A549 (cell line): ENCODE measurements around the gene ANKFN1. TPM values are rescaled to one million over a fixed set of nuclear protein-coding genes. Genes with fewer than 3 reads are reported as not detected.

ENCODE experiments used
- ATAC-seq, 2 experiments: fragments of 200-7000 bp in 1 of 2; fragments of >200 bp in 1 of 2; cut with Nextera tagmentation in 1 of 2; cut with Tn5 transposase in 1 of 2; 3 replicates each; pipeline versions ENCODE4 v1.8.0 to v1.9.1; 2018 to 2020; ENCODE audit warnings: mild to moderate bottlenecking in 1 of 2, moderate library complexity in 1 of 2
- CTCF ChIA-PET: fragments of 300-600 bp; sonication (Branson Sonifier 250); formaldehyde crosslinking; extraction: SDS; loops from one replicate; lab custom pipeline; 2021; ENCODE audit warnings: antibody characterized with exemption, inconsistent platforms; lab: Yijun Ruan, JAX
- POLR2A ChIA-PET: fragments of 350-600 bp; formaldehyde crosslinking; extraction: SDS; loops from one replicate; lab custom pipeline; 2021; ENCODE audit warnings: antibody characterized with exemption, inconsistent platforms; lab: Yijun Ruan, JAX
- DNase-seq, 2 experiments: peaks; one replicate each; pipeline versions ENCODE4 v3.0.0 to v3.0.0-alpha.2; 2011 to 2016; ENCODE audit warnings: low read depth in 1 of 2, low spot score in 1 of 2
- FAIRE-seq: peaks from 2 replicates; lab custom pipeline; 2011; peaks lifted over from hg19 to GRCh38; lab: Jason Lieb, UNC
- H3K27ac ChIP-seq, 2 experiments: fragments of >200 bp; sonication (Bioruptor Twin); formaldehyde crosslinking; 3 replicates each; pipeline ENCODE4 v1.5.1; 2016 to 2017
- H3K4me1 ChIP-seq: fragments of >200 bp; sonication (Bioruptor Twin); formaldehyde crosslinking; 3 replicates; pipeline ENCODE4 v1.6.1; 2016
- H3K4me2 ChIP-seq: fragments of >200 bp; sonication (Bioruptor Twin); formaldehyde crosslinking; 3 replicates; pipeline ENCODE4 v1.6.1; 2016
- H3K4me3 ChIP-seq: fragments of >200 bp; sonication (Bioruptor Twin); formaldehyde crosslinking; 3 replicates; pipeline ENCODE4 v1.5.1; 2016
- H3K9me3 ChIP-seq: fragments of >200 bp; sonication (Bioruptor Twin); formaldehyde crosslinking; 3 replicates; pipeline ENCODE4 v1.6.1; 2016
- ATOH8 ChIP-seq: fragments of 250-450 bp; sonication (Bioruptor Pico); IDR thresholded peaks from 2 replicates; pipeline ENCODE4 v1.5.0; 2020; ENCODE audit warnings: low read depth, mild to moderate bottlenecking, moderate library complexity
- CBX2 ChIP-seq: fragments of 200-600 bp; sonication (generic); IDR thresholded peaks from 2 replicates; pipeline ENCODE4 v1.6.1; 2016; ENCODE audit warnings: low read depth, mild to moderate bottlenecking, borderline replicate concordance
- CHD2 ChIP-seq: fragments of 150-350 bp; IDR thresholded peaks from 2 replicates; pipeline ENCODE4 v1.6.1; 2014; ENCODE audit warnings: low read length; ENCODE audit not compliant: partially characterized antibody
- CHD4 ChIP-seq: fragments of 200-600 bp; sonication (generic); IDR thresholded peaks from 2 replicates; pipeline ENCODE4 v1.6.1; 2016; ENCODE audit warnings: antibody characterized with exemption, mild to moderate bottlenecking, borderline replicate concordance
- EHMT2 ChIP-seq: fragments of 200-600 bp; sonication (generic); IDR thresholded peaks from 2 replicates; pipeline ENCODE4 v1.6.1; 2016; ENCODE audit warnings: antibody characterized with exemption, low read depth, mild to moderate bottlenecking, moderate library complexity
- EP300 ChIP-seq, 2 experiments: fragments of >200 bp; sonication (Bioruptor Twin); formaldehyde crosslinking; IDR thresholded peaks; 2 replicates in 1 of 2; 3 replicates in 1 of 2; pipeline ENCODE4 v1.6.1; 2016 to 2017
- GATA3 ChIP-seq: IDR thresholded peaks from 2 replicates; pipeline ENCODE4 v1.6.1; 2012; ENCODE audit warnings: borderline replicate concordance
- HEYL ChIP-seq: fragments of 250-450 bp; sonication (Bioruptor Pico); IDR thresholded peaks from 2 replicates; pipeline ENCODE4 v1.8.0; 2021; ENCODE audit warnings: mild to moderate bottlenecking, moderate library complexity
- HOXA7 ChIP-seq: fragments of 250-450 bp; sonication (Bioruptor Pico); IDR thresholded peaks from 2 replicates; pipeline ENCODE4 v1.5.0; 2020; ENCODE audit warnings: mild to moderate bottlenecking, moderate library complexity
- JUN ChIP-seq, 2 experiments: fragments of >200 bp; sonication (Bioruptor Twin); formaldehyde crosslinking; IDR thresholded peaks; 2 replicates in 1 of 2; 3 replicates in 1 of 2; pipeline ENCODE4 v1.6.1; 2016 to 2017
- JUNB ChIP-seq: fragments of >200 bp; sonication (Bioruptor Twin); formaldehyde crosslinking; IDR thresholded peaks from 2 replicates; pipeline ENCODE4 v1.6.1; 2016
- MAZ ChIP-seq: fragments of 150-350 bp; IDR thresholded peaks from 2 replicates; pipeline ENCODE4 v1.6.1; 2014; ENCODE audit warnings: antibody characterized with exemption, low read depth, low read length, borderline replicate concordance
- MYC ChIP-seq: IDR thresholded peaks from 2 replicates; pipeline ENCODE4 v1.6.1; 2012; ENCODE audit warnings: mild to moderate bottlenecking, inconsistent platforms, low read length, improper control_type of control experiment, borderline replicate concordance
- NPAS2 ChIP-seq: fragments of 250-450 bp; sonication (Bioruptor Pico); IDR thresholded peaks from 2 replicates; pipeline ENCODE4 v1.8.0; 2022; ENCODE audit warnings: mild to moderate bottlenecking, moderate library complexity, borderline replicate concordance
- NR3C1 ChIP-seq: fragments of >200 bp; sonication (Bioruptor Twin); formaldehyde crosslinking; IDR thresholded peaks from 3 replicates; pipeline ENCODE4 v1.6.1; 2017
- PHF8 ChIP-seq: fragments of 200-600 bp; sonication (generic); IDR thresholded peaks from 2 replicates; pipeline ENCODE4 v1.6.1; 2016; ENCODE audit warnings: low read depth, mild to moderate bottlenecking, antibody characterized with exemption, moderate library complexity, borderline replicate concordance
- POLR2A ChIP-seq: IDR thresholded peaks from 2 replicates; pipeline ENCODE4 v1.6.1; 2012; ENCODE audit warnings: mild to moderate bottlenecking, low read length
- RARB ChIP-seq: fragments of 250-450 bp; sonication (Bioruptor Pico); IDR thresholded peaks from 2 replicates; pipeline ENCODE4 v1.8.0; 2021; ENCODE audit warnings: mild to moderate bottlenecking, moderate library complexity
- SMC3 ChIP-seq: fragments of >200 bp; sonication (Bioruptor Twin); formaldehyde crosslinking; IDR thresholded peaks from 3 replicates; pipeline ENCODE4 v1.6.1; 2018; ENCODE audit warnings: inconsistent platforms
- TP53 ChIP-seq: fragments of 250-450 bp; sonication (Bioruptor Pico); IDR thresholded peaks from 2 replicates; pipeline ENCODE4 v1.5.0; 2021; ENCODE audit warnings: mild to moderate bottlenecking, moderate library complexity
- USF2 ChIP-seq: fragments of 450-650 bp; IDR thresholded peaks from 2 replicates; pipeline ENCODE4 v1.6.1; 2014; ENCODE audit warnings: antibody characterized with exemption
- WGBS: methylation state at CpG from one replicate; pipeline ENCODE4 v1.1.6; 2017; ENCODE audit errors: missing lambda C conversion rate; 5-methylcytosine and 5-hydroxymethylcytosine counted together
- polyA plus RNA-seq, 4 experiments: library from polyadenylated mRNA; depleted of rRNA in 3 of 4; stranded (reverse); fragments of >200 nt; fragmentation: RNase III in 1 of 4; extraction: RNeasy Plus Mini Kit Qiagen cat#74134 plus additional on column Dnase treatment in 1 of 4; gene quantifications; 2 replicates in 3 of 4; 3 replicates in 1 of 4; pipeline ENCODE4 v1.2.3, GENCODE V29; 2011 to 2017

Gene ANKFN1
- polyA plus RNA-seq, 2 of the 4 experiments (the other 2 are of a cell fraction) = 0.37 TPM; not detected in 1

- H3K4me3 ChIP-seq = no peak overlapping the region
- H3K4me1 ChIP-seq = no peaks in the 10 kb centered on the region
- peak overlapping the region; percentile 5; the same call in 1 of the 3 replicates for H3K4me2 ChIP-seq
- FAIRE-seq (no peak), DNase-seq (peak in 1 of 2 experiments; percentile 8), ATAC-seq (no peak)
- no peaks in the 10 kb centered on the region for H3K9me3 ChIP-seq
- no peak overlapping the region for H3K27ac ChIP-seq
- 4% methylated on average over 3 of the region's 3 CpGs for WGBS
- ChIA-PET CTCF (no interaction called here), POLR2A (no interaction called here)
- TF ChIP-seq USF2 (no peak), PHF8 (no peak), JUNB (peak; percentile 20; the same call in 1 of the 2 replicates), GATA3 (peak; percentile 71), EHMT2 (no peak), EP300 (IDR thresholded peaks at IDR 0.05) (no peak), RARB (no peak), NPAS2 (CRISPR knock-in tag) (no peak), HOXA7 (no peak)
Observed at GRCh38 chr17:56441308-56441707, 288.0 kb downstream of the ANKFN1 start.

- DNase-seq (no peak), ATAC-seq (no peak), FAIRE-seq (peak; percentile 46)
- Histone ChIP-seq H3K9me3 (no peaks in the 10 kb centered on the region), H3K4me2 (no peak overlapping the region), H3K27ac (no peak overlapping the region), H3K4me1 (no peaks in the 10 kb centered on the region), H3K4me3 (no peak overlapping the region)
- TF ChIP-seq POLR2A = no peak
- no peak for TF ChIP-seq CBX2
- TF ChIP-seq MYC = no peak
- TF ChIP-seq ATOH8 (CRISPR knock-in tag) = no peak
- no peak for TF ChIP-seq HEYL (CRISPR knock-in tag)
- TF ChIP-seq CHD2 = no peak
- no peak for TF ChIP-seq JUN (IDR thresholded peaks at IDR 0.05)
- WGBS = 55% methylated on average over 9 of the region's 9 CpGs
- ChIA-PET CTCF (no interaction called here), POLR2A (no interaction called here)
Observed at GRCh38 chr17:56445692-56446411, 292.6 kb downstream of the ANKFN1 start.

DNA sequence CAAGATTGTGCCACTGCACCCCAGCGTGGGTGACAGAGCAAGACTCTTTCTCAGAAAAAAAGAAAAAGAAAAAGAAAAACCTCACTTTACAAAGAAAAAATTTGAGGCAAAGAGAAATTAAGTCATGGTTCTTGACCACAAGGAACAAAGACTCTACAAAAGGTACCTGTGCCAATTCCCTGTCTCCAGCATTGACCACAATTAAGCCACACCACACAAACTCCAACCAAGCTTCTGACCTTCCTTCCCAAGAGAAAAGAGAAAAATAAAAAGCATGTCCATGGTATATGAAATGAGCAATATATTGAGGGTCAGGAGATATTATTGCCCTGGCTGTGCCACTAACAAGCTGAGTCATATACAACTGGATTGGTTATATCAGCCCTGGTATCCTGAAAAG, 293.9 kb downstream of the ANKFN1 start:
- TF ChIP-seq MAZ (no peak), NR3C1 (no peak), SMC3 (no peak), ATOH8 (CRISPR knock-in tag) (no peak), TP53 (CRISPR knock-in tag) (no peak), CHD4 (no peak)
- Histone ChIP-seq H3K27ac (no peak overlapping the region), H3K9me3 (no peaks in the 10 kb centered on the region), H3K4me2 (no peak overlapping the region), H3K4me3 (no peak overlapping the region), H3K4me1 (no peaks in the 10 kb centered on the region)
- no peak for FAIRE-seq
- ATAC-seq = no peak
- DNase-seq = no peak
- ChIA-PET CTCF (no interaction called here), POLR2A (no interaction called here)
- 20% methylated on average over 1 of the region's 1 CpG for WGBS
